Measurements from ENCODE around the gene CCDC190. TPM values are rescaled to one million over a fixed set of nuclear protein-coding genes. Genes with fewer than 3 reads are reported as not detected.
A peak's percentile ranks its signal among the peaks of the same experiment; 100 is the strongest.

The CCDC190 gene
- total and polyA plus RNA-seq, 2 of the 4 experiments (the other 2 are of a cell fraction) = 0.10 to 0.36 TPM

DNA sequence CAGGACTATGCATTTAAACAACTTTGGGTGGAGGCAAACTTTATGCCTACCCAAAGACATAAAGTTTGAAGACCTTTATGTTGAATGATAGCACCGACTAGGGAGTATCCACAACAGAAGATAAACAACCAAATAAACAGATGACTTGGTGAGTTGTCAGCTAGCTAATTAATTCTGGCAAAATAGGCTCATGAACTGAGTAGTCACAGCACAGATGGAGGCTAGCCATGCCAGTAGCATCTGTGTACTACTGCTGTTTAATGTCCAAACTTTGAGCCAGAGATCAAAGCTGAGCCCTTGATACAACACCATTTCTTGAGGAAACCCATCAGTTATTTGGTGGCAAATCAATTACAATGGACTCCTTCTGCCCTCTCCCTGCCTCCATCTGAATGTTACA is 40.3 kb upstream of the CCDC190 start:
- DNase-seq (no peak), ATAC-seq (ENCODE audit: low read depth) (no peak)
- Histone ChIP-seq H3K9me3 (ENCODE audit: control insufficient read depth, insufficient read depth, low read length) (no peaks in the 10 kb centered on the region), H3K9me1 (ENCODE audit: insufficient read depth, low read length) (peaks cover 11% of the 10 kb centered on the region), H3K18ac (ENCODE audit: low read depth, low read length) (no peak overlapping the region; the same call in 1 of the 2 replicates), H2BK120ac (ENCODE audit: low read depth, low read length) (peak overlapping the region; percentile 30; the same call in 1 of the 2 replicates), H2AFZ (replicated peaks; ENCODE audit: low read length, poor library complexity) (no peak overlapping the region), H4K20me1 (ENCODE audit: insufficient read depth, low read length) (no peaks in the 10 kb centered on the region), H2AK5ac (ENCODE audit: low read depth, low read length) (no peak overlapping the region), H3K9ac (ENCODE audit: low read depth, low read length) (no peak overlapping the region), H3K4ac (ENCODE audit: low read depth, low read length) (no peak overlapping the region), H2BK5ac (ENCODE audit: low read depth, low read length, poor library complexity, severe bottlenecking) (no peak overlapping the region), H3K4me2 (ENCODE audit: low read depth, low read length) (no peak overlapping the region), H3K4me1 (ENCODE audit: control insufficient read depth, insufficient read depth, low read length) (peaks cover 16% of the 10 kb centered on the region), H3K27ac (ENCODE audit: insufficient read depth, low read length) (no peak overlapping the region), H2AK9ac (replicated peaks; ENCODE audit: low read depth, low read length, poor library complexity) (no peak overlapping the region), H4K91ac (ENCODE audit: insufficient read depth, low read depth, low read length) (no peak overlapping the region), H2BK15ac (ENCODE audit: low read depth, low read length) (0 out of 3 replicates have a peak overlapping the region, but pooled peaks have one; percentile 29), H3K56ac (ENCODE audit: extremely low read depth, insufficient read depth, low read length) (no peak overlapping the region), H4K8ac (ENCODE audit: low read depth in 2 of 2, low read length in 2 of 2) (no peak overlapping the region), H3K36me3 (ENCODE audit: control insufficient read depth, insufficient read depth, low read length) (no peaks in the 10 kb centered on the region), H4K5ac (ENCODE audit: low read depth, low read length) (no peak overlapping the region), H3K27me3 (ENCODE audit: control insufficient read depth, insufficient read depth, low read length) (no peaks in the 10 kb centered on the region), H3K23ac (ENCODE audit: low read depth, low read length) (no peak overlapping the region), H3K4me3 (ENCODE audit: insufficient read depth, low read depth, low read length) (no peak overlapping the region), H3K14ac (replicated peaks; ENCODE audit: low read depth, low read length) (no peak overlapping the region; the same call in 1 of the 2 replicates), H2BK20ac (ENCODE audit: low read depth, low read length) (no peak overlapping the region), H3K79me1 (ENCODE audit: low read depth in 1 of 2, low read length in 2 of 2) (no peaks in the 10 kb centered on the region)
- TF ChIP-seq CHD1 (IDR thresholded peaks at IDR 0.05; ENCODE audit: low read depth, low read length) (no peak), SMC3 (IDR thresholded peaks at IDR 0.05; ENCODE audit: low read depth, low read length) (no peak)
- CTCF ChIA-PET = interaction anchor here (1.2 to 2.6 kb wide), 3 partner anchors 23 to 171 kb away, joined by 3 to 8 read pairs (median 6); partner anchors contain the start of gene RGS4
- POLR2A ChIA-PET (ENCODE audit: unreplicated experiment) = no interaction called here
- in situ Hi-C loops (cut with MboI; ENCODE audit: low sequenced_read_pairs) (no loop called here), dilution Hi-C loops (cut with HindIII; ENCODE audit: low sequenced_read_pairs, unreplicated experiment) (no loop called here), intact Hi-C loops (cut with micrococcal nuclease) (no loop called here)
- no CpG with 5 or more reads among the region's 1 CpG for WGBS, 2 experiments (ENCODE audit: extremely low coverage in 2 of 2, insufficient read length in 1 of 2)
- no TSS peak for BruUV-seq (replicated peaks)

Data from IMR-90 (cell line).